ENCODE measurements around the gene ADAMTS17.

Gene ADAMTS17

DNA sequence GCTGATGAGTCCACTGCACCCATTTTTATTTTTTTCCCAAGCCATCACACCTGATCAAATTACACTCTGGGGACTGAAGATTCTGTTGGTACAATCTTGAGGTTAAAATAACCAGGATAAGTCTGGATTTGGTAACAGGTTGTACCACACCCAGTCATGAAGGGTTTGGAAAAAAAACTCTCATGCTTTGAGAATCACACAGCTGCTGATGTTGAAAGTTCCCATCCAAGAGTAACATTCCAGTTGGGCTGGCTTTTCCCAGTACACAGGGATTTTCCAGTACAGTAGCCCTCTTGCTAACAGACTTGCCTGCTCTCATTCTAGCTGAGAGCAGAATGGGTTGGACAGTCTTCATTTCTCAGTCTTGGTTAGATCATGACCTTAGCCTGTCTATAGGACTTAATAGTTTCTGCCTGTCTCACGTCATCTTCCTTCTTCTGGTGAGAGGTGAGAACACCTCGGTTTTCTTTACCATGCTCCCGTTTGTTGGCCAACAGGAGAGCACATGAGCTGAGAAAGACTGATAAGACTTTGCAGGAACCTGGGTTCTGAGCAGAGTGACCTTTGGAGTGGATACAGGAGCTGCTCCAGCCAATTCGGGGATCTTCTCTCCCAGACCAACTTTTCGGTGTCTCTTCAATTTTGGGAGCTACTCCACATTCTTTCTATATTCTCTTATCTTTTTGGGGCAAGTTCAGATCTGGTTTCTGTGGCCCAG, 308.5 kb downstream of the ADAMTS17 start:
- TF ChIP-seq, protein P1, sequence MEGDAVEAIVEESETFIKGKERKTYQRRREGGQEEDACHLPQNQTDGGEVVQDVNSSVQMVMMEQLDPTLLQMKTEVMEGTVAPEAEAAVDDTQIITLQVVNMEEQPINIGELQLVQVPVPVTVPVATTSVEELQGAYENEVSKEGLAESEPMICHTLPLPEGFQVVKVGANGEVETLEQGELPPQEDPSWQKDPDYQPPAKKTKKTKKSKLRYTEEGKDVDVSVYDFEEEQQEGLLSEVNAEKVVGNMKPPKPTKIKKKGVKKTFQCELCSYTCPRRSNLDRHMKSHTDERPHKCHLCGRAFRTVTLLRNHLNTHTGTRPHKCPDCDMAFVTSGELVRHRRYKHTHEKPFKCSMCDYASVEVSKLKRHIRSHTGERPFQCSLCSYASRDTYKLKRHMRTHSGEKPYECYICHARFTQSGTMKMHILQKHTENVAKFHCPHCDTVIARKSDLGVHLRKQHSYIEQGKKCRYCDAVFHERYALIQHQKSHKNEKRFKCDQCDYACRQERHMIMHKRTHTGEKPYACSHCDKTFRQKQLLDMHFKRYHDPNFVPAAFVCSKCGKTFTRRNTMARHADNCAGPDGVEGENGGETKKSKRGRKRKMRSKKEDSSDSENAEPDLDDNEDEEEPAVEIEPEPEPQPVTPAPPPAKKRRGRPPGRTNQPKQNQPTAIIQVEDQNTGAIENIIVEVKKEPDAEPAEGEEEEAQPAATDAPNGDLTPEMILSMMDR (IDR thresholded peaks at IDR 0.05; ENCODE audit: control insufficient read depth, extremely low read depth, insufficient read depth): no peak
- no peak for DNase-seq (ENCODE audit: low read depth)
- no peak overlapping the region for H3K4me3 ChIP-seq (ENCODE audit: low read depth, low read length)

DNA sequence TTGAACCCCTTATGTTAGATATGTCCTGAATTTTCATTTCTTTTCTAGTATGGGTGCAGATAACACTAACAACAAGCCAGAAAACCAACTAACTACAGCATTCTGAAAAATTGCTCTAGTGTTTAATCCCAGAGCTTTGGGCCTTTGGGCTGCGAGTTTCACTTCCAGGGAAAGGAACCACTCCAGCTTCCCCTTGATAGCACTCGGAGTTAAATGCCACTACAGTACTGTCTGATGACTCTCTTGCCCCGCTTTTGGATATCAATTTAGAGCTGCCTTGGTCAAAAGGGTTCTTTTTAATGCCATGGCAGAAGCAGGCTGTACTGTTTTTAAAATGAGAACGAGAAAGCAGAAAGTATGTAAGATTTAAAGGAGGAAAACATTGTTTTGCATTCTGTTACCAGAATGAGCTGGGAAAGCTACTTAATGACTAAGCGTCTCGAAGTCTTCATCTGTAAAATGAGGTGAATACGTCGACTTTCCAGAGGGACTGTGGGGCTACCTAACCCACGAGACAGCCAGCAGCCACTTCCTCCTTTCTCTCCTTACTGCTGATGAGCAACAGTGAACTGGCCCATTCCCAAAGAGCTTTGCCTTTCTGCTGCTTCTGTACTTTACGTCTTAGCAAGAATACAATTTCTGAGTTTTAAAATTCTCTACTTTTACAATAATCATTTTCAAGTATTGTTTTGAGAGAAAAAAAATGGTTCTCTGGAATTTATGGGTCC, 309.3 kb downstream of the ADAMTS17 start:
- TF ChIP-seq, protein P1 (IDR thresholded peaks at IDR 0.05; ENCODE audit: control insufficient read depth, extremely low read depth, insufficient read depth): no peak
- DNase-seq (ENCODE audit: low read depth): no peak

DNA sequence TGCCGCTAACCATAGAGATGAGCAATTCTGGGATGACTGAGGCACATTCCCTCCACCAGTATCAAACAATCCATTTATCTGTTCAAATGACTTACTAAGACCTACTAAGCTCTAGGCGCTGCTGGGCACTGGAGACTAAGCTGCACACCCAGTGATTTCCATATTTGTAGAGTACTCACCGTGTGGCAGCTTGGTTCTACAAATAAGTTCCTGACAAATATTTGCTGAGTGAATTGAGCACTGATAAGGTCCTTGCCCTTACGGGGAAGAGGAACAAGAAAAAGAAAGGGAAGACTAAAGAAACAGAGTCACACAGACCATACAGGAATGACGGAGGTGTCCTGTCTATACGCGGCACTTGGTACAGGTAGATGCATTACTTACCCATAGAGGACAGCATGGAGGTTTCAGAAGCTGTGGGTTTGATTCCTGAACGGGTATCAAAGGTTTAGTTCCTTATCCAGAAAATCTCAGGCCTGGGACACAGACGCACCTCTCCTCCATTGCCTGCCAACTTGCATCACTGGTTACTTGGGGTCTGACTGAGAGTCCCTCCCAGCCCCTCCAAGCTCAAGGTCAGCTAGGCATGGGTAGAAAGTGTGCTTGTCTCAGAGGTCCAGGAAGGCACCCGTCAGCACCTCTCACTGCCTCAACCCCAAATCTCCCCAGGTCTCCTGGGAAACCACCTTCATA, 310.0 kb downstream of the ADAMTS17 start:
- TF ChIP-seq, protein P1 (IDR thresholded peaks at IDR 0.05; ENCODE audit: control insufficient read depth, extremely low read depth, insufficient read depth): no peak
- no peak overlapping the region for H3K4me3 ChIP-seq (ENCODE audit: low read depth, low read length)
- no peak for DNase-seq (ENCODE audit: low read depth)

More for the DNA sequence above, 309.3 kb downstream of the ADAMTS17 start:
- H3K4me3 ChIP-seq (ENCODE audit: low read depth, low read length): no peak overlapping the region

DNA sequence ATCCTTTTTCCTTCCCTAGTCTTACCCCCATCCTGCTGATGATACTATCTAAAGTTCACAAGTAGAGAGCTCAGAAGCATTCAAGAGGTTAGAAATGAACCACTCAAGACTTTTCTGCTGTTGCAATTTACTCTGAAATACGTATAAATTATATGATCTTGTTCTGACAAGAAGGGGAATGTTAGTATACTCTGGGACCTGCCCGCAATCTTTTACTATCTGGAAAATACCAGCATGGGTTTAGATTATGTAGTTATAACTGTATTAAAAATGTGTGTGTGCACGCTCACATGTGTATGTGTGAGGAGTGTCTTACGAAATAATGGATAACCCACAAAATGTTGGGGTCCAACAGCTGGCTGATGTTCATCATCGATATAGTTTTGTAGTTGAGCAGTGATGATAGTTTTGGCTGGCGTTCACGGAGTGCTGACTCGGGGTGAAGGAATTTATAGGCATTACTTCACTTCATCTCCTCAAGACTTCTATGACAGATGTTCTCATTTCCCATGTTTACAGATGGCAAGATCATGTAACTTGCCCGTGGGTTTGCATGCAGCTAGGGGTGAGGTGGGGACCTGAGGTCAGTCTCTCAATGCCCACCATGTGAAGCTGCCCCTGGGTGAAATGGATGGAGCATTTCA, 311.1 kb downstream of the ADAMTS17 start:
- H3K4me3 ChIP-seq (ENCODE audit: low read depth, low read length): no peak overlapping the region
- DNase-seq (ENCODE audit: low read depth): no peak
- TF ChIP-seq, protein P1 (IDR thresholded peaks at IDR 0.05; ENCODE audit: control insufficient read depth, extremely low read depth, insufficient read depth): no peak

DNA sequence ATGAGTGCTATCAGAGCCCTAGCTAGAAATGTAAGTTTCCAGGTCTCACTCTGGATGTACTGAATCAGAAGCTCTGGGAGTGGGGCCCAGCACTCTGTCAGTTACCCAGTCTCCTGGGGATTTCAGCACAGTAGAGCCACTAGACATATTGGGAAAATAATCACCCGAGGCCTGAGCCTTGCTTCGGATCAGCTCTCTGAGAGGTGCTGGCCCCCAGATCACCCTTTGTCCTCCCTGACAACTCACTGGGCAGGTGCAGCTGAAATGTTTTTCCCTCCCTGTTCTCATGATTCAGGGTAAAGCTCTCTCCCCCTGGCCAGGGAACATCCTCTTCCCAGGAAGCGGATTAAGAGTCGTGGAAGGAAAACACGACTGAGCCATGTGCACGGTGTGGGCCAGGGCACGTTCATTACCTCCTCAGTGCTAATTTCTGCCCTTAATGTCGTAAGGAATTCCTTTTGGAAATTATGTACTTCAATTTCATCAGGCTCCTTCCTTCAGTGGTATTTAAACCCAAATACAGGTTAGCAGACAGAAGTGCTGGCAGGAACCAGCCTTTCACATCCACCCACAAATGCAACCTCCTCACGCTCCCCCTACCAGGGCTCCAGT, 311.8 kb downstream of the ADAMTS17 start:
- no peak overlapping the region for H3K4me3 ChIP-seq (ENCODE audit: low read depth, low read length)
- TF ChIP-seq, protein P1 (IDR thresholded peaks at IDR 0.05; ENCODE audit: control insufficient read depth, extremely low read depth, insufficient read depth): no peak
- DNase-seq (ENCODE audit: low read depth): no peak

DNA sequence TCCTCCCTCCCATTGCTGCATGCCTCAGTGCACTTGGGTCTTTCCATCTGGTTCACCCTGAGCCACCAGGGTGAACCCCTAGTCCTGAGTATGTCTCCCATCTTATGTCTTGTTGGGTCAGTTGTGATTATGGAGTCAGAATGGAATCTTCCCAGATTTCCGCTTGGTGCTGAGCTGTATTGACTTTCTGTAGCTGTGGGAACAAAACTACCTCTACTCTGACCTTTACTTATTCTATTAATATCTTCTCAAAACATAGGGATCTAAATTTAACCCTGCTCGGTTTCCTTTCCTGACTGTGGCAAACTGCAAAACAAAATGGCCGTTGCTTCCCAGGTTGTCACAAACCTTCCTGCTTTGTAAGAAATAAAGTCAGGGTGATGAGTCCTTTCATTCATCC, 312.7 kb downstream of the ADAMTS17 start:
- DNase-seq (ENCODE audit: low read depth): no peak
- H3K4me3 ChIP-seq (ENCODE audit: low read depth, low read length): no peak overlapping the region
- TF ChIP-seq, protein P1 (IDR thresholded peaks at IDR 0.05; ENCODE audit: control insufficient read depth, extremely low read depth, insufficient read depth): no peak
